ENCODE measurements around the gene VEGFA.

Gene VEGFA

DNA sequence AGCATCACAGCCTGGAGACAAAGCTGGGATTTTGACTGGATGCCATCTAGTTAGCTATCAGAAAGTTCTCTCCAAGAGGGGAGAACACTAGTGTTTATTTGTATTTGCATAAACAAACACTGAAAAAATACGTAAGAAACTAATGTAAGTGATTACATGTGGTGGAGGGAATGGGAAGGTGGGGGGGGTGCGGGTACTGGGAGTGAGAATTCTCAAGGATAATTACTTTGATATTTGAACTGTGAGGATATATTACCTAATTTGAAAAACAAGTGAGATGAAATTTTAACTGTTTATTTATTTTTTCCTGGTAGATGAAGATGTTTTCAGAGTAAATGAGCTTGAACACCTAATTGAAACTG lies 54.7 kb downstream of the VEGFA start:
- Mint-ChIP-seq H3K4me1 (ENCODE audit: low read depth) (no peaks in the 10 kb centered on the region), H3K27ac (no peak overlapping the region)

GRCh38 chr6:43825187-43826115 lies 55.4 kb downstream of the VEGFA start:
- Mint-ChIP-seq H3K9me3 (no peaks in the 10 kb centered on the region), H3K27ac (no peak overlapping the region), H3K36me3 (ENCODE audit: low read depth) (no peaks in the 10 kb centered on the region), H3K4me3 (no peak overlapping the region), H3K4me1 (ENCODE audit: low read depth) (no peaks in the 10 kb centered on the region), H3K27me3 (ENCODE audit: low read depth) (peaks cover 19% of the 10 kb centered on the region)
- no peak for DNase-seq (ENCODE audit: low spot score)

More for the DNA sequence above, 54.7 kb downstream of the VEGFA start:
- H3K9me3 Mint-ChIP-seq: no peaks in the 10 kb centered on the region
- no peak overlapping the region for H3K4me3 Mint-ChIP-seq
- DNase-seq (ENCODE audit: low spot score): no peak
- peaks cover 23% of the 10 kb centered on the region for H3K27me3 Mint-ChIP-seq (ENCODE audit: low read depth)
- no peaks in the 10 kb centered on the region for H3K36me3 Mint-ChIP-seq (ENCODE audit: low read depth)

GRCh38 chr6:43826730-43827129 lies 56.7 kb downstream of the VEGFA start:
- Mint-ChIP-seq H3K27ac (no peak overlapping the region), H3K9me3 (no peaks in the 10 kb centered on the region), H3K27me3 (ENCODE audit: low read depth) (peaks cover 18% of the 10 kb centered on the region), H3K4me3 (no peak overlapping the region), H3K4me1 (ENCODE audit: low read depth) (no peaks in the 10 kb centered on the region), H3K36me3 (ENCODE audit: low read depth) (no peaks in the 10 kb centered on the region)
- DNase-seq (ENCODE audit: low spot score): no peak

- Mint-ChIP-seq H3K4me1 (ENCODE audit: low read depth) (no peaks in the 10 kb centered on the region), H3K36me3 (ENCODE audit: low read depth) (no peaks in the 10 kb centered on the region), H3K4me3 (no peak overlapping the region), H3K9me3 (no peaks in the 10 kb centered on the region), H3K27ac (no peak overlapping the region), H3K27me3 (ENCODE audit: low read depth) (peaks cover 18% of the 10 kb centered on the region)
- no peak for DNase-seq (ENCODE audit: low spot score)
Observed at GRCh38 chr6:43827898-43828297, 57.9 kb downstream of the VEGFA start.

DNA sequence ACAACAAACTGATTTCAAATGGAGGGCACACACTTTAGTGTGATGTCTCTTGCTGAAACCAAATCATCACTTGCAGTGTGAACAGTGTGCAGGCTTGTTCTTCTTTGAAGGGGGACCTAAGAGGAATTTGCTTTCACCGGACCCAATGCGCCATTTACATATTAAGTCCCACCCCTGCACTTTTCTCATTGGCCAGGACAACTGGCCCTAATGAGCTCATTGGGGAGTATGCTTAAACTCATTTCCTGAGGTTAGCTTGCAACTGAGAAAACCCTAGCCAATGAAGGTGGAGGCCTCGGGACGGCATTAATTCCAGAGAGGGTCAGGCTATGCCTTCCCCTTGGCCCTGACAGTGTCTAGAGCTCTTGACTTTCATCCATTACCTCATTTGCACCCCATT lies 58.7 kb downstream of the VEGFA start:
- H3K9me3 Mint-ChIP-seq: no peaks in the 10 kb centered on the region
- no peak for DNase-seq (ENCODE audit: low spot score)
- peaks cover 17% of the 10 kb centered on the region for H3K27me3 Mint-ChIP-seq (ENCODE audit: low read depth)
- H3K27ac Mint-ChIP-seq: no peak overlapping the region
- H3K36me3 Mint-ChIP-seq (ENCODE audit: low read depth): no peaks in the 10 kb centered on the region
- H3K4me1 Mint-ChIP-seq (ENCODE audit: low read depth): no peaks in the 10 kb centered on the region
- no peak overlapping the region for H3K4me3 Mint-ChIP-seq

GRCh38 chr6:43829470-43829869 lies 59.5 kb downstream of the VEGFA start:
- no peak for DNase-seq (ENCODE audit: low spot score)
- H3K4me1 Mint-ChIP-seq (ENCODE audit: low read depth): no peaks in the 10 kb centered on the region
- H3K4me3 Mint-ChIP-seq: no peak overlapping the region
- H3K36me3 Mint-ChIP-seq (ENCODE audit: low read depth): no peaks in the 10 kb centered on the region
- H3K27me3 Mint-ChIP-seq (ENCODE audit: low read depth): peaks cover 15% of the 10 kb centered on the region
- no peaks in the 10 kb centered on the region for H3K9me3 Mint-ChIP-seq
- no peak overlapping the region for H3K27ac Mint-ChIP-seq

DNA sequence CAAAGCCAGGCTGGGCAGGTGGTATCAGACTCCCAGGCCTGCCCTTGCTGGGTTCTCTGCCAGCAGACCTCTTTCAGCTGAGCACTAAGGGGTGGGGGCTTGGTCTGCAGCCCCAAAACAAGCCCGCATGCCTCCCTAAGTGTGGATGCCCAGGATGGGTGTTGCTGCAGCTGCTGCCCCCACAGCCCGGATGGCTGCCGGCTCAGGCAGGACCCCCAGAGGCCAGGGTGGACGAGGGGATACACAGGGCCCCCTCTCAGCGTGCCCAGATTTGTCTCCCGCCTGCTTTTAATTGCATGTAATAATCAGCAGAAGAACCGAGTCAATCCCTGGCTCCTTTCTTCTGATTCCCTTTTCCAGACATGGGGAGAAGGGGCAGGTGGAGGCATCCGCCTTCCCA lies 60.8 kb downstream of the VEGFA start:
- Mint-ChIP-seq H3K27ac (no peak overlapping the region), H3K9me3 (no peaks in the 10 kb centered on the region), H3K4me1 (ENCODE audit: low read depth) (no peaks in the 10 kb centered on the region), H3K4me3 (no peak overlapping the region), H3K36me3 (ENCODE audit: low read depth) (no peaks in the 10 kb centered on the region), H3K27me3 (ENCODE audit: low read depth) (peaks cover 14% of the 10 kb centered on the region)
- no peak for DNase-seq (ENCODE audit: low spot score)

DNA sequence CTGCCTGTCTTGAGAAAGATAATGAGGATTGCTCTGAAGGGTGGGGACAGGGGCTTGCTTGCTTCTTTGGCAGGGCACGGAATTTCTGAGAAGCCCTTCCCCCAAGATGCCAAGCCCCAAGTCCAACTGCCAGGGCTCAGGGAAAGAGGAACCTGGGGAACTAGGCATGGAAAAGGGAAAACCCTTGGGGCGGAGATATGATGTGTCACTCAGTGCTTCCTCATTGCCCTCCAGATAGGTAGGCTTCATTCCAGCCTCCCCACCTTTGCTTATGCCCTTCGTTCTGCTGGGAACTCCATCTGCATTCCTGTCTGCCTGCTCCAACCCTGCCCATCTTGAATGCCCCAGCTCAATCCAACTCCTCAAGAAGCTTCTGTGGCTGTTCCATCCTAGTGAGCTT lies 61.2 kb downstream of the VEGFA start:
- no peaks in the 10 kb centered on the region for H3K9me3 Mint-ChIP-seq
- no peaks in the 10 kb centered on the region for H3K4me1 Mint-ChIP-seq (ENCODE audit: low read depth)
- no peak overlapping the region for H3K27ac Mint-ChIP-seq

DNA sequence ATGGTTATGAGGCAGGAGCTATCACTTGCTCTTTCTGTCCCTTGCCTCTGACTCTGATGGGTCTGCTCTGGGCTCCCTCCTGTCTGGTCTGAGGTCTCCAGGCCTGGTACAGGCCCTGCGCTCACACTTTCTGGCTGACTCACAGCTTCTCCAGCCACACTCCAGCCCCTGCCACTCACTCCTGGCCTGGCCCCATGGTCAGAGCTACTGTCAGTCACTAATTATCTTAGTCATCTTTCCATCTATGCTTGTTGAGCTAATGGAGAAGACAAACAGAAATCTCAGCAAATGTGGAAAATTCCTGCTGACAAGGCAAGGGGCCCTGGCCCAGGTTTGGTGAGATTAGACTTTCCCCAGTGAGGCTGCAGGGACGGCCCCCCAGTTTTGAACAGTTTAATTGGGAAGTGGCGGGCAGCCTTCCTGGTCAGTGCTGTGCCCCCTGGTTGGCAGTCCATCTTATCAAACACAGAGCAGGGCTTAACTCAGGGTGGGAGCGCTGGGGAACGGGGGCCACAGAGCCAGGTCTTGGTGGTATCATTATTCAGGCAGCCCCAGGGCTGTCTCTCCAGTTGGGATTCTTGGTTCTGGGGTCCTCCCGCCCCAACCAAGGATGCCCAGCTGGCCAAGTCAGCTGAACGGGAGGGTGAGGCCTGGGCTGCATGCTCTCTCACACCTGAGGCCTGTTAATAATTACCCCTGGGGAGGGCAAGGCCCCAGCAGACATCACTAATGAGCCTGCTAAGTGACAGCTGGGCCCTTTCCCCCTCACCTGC lies 63.4 kb downstream of the VEGFA start:
- no peaks in the 10 kb centered on the region for H3K9me3 Mint-ChIP-seq
- H3K27ac Mint-ChIP-seq: no peak overlapping the region
- H3K36me3 Mint-ChIP-seq (ENCODE audit: low read depth): no peaks in the 10 kb centered on the region
- H3K27me3 Mint-ChIP-seq (ENCODE audit: low read depth): peaks cover 12% of the 10 kb centered on the region
- H3K4me3 Mint-ChIP-seq: no peak overlapping the region
- no peaks in the 10 kb centered on the region for H3K4me1 Mint-ChIP-seq (ENCODE audit: low read depth)
- DNase-seq (ENCODE audit: low spot score): no peak

More for the DNA sequence above, 61.2 kb downstream of the VEGFA start:
- Mint-ChIP-seq H3K27me3 (ENCODE audit: low read depth) (peaks cover 14% of the 10 kb centered on the region), H3K36me3 (ENCODE audit: low read depth) (no peaks in the 10 kb centered on the region), H3K4me3 (no peak overlapping the region)
- no peak for DNase-seq (ENCODE audit: low spot score)

DNA sequence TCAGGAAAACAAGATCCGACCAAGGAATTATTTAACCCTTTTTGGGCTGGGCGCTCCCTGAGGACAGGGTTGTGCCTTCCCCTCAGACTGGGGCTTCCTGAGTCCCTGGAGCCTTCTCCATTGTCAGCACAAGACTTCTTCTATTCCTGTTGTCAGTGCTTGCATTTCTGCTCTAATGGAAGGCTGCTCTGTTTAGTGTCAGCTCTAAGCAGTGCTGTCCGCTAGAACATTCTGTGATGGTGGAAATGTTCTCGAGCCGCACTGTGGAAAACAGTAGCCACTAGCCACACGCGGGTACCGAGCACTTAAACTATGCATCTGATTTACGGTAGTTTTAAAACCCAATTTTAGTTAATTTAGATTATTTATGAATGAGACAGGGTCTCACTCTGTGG lies 64.0 kb downstream of the VEGFA start:
- Mint-ChIP-seq H3K27ac (no peak overlapping the region), H3K27me3 (ENCODE audit: low read depth) (peaks cover 12% of the 10 kb centered on the region), H3K9me3 (no peaks in the 10 kb centered on the region), H3K4me1 (ENCODE audit: low read depth) (no peaks in the 10 kb centered on the region), H3K36me3 (ENCODE audit: low read depth) (no peaks in the 10 kb centered on the region), H3K4me3 (no peak overlapping the region)
- DNase-seq (ENCODE audit: low spot score): no peak

GRCh38 chr6:43834528-43835155 lies 64.6 kb downstream of the VEGFA start:
- no peaks in the 10 kb centered on the region for H3K36me3 Mint-ChIP-seq (ENCODE audit: low read depth)
- H3K27ac Mint-ChIP-seq: no peak overlapping the region
- H3K4me1 Mint-ChIP-seq (ENCODE audit: low read depth): no peaks in the 10 kb centered on the region
- H3K27me3 Mint-ChIP-seq (ENCODE audit: low read depth): peaks cover 12% of the 10 kb centered on the region
- no peaks in the 10 kb centered on the region for H3K9me3 Mint-ChIP-seq
- no peak overlapping the region for H3K4me3 Mint-ChIP-seq
- DNase-seq (ENCODE audit: low spot score): no peak

- H3K9me3 Mint-ChIP-seq: no peaks in the 10 kb centered on the region
- H3K4me1 Mint-ChIP-seq (ENCODE audit: low read depth): no peaks in the 10 kb centered on the region
- H3K4me3 Mint-ChIP-seq: no peak overlapping the region
- DNase-seq (ENCODE audit: low spot score): no peak
- no peaks in the 10 kb centered on the region for H3K36me3 Mint-ChIP-seq (ENCODE audit: low read depth)
- H3K27ac Mint-ChIP-seq: no peak overlapping the region
- peaks cover 9% of the 10 kb centered on the region for H3K27me3 Mint-ChIP-seq (ENCODE audit: low read depth)
Observed at GRCh38 chr6:43835872-43836419, 65.9 kb downstream of the VEGFA start.
